HS-5 (cell line): ENCODE data around the gene KRTAP13-3.

Source experiments
- DNase-seq: peaks from one replicate; pipeline ENCODE4 v3.0.0-alpha.2; 2012; ENCODE audit warnings: low read depth

Gene KRTAP13-3

DNA sequence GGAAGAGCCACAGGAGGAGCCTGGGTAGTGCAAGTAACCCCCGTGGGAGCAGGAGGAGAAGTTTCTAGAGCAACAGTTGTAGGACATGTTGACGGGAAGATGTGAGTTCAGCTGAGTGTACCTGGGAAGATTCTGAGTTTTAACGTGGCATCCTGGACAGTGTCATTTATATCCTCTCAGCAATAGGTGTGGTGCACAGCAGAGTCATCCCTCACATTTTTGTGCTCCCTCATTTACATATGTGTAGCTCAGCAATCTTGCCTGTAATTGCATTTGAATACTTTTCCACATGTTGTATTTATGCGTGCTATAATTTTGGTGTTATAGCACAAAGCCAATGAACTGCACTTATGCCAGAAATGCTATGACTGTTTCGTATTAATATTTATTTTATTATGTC is at the start of gene KRTAP13-3:
KRTAP13-3 (minus strand) TSS at position 101 of the 400 bp plus-strand sequence; CDS start at position 87, 14 bp downstream.
- no peak for DNase-seq

GRCh38 chr21:30468900-30469714 is 43.4 kb upstream of the KRTAP13-3 start:
- DNase-seq: no peak

DNA sequence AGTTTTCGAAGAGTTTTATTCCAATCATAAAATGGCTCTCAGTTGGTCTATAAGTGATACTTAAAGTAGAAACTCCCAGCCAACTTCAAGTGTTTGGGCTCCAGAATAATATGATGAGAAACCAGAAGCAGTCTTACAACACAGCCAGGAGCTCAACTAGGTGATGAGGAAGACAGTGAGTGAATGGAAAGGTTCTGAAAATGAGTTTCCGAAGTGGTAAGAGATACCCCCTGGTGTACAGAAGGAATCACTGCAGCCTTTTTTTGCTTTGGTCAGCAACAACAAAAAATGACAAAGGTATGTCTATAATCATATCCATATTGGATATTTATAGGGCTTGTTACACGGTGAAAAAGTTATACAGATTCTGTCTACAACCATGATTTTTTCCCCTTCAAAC is 38.0 kb upstream of the KRTAP13-3 start:
- no peak for DNase-seq

GRCh38 chr21:30448514-30448913 is 22.8 kb upstream of the KRTAP13-3 start:
- DNase-seq: no peak

GRCh38 chr21:30447056-30447455 is 21.3 kb upstream of the KRTAP13-3 start:
- no peak for DNase-seq

DNA sequence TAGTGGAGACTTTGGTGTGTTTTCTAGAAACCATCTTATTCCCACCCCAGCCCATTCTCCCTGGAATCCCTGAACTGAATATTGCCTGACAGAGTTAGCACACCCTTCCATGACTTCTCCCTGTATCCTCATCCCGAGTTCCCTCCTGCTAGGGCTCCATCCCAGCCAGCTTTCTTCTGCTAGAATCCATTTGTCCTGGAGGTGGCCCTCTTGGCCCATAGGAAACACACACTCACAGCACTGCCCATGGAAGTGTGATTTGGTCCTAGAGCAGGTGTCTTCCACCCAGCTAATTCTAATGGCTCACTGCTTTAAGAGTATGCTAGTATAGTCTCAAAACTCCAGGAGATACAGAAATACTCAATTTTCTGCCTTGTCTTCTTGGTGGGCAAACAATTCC is 18.5 kb upstream of the KRTAP13-3 start:
- no peak for DNase-seq

GRCh38 chr21:30443226-30443625 is 17.5 kb upstream of the KRTAP13-3 start:
- DNase-seq: no peak

- DNase-seq: no peak
Measured at GRCh38 chr21:30439975-30440374, 14.2 kb upstream of the KRTAP13-3 start, which contains the start of gene KRTAP15-1. KRTAP15-1 (plus strand) TSS chr21:30440275; CDS start chr21:30440328, 53 bp downstream.

GRCh38 chr21:30437010-30437565 is 11.4 kb upstream of the KRTAP13-3 start:
- DNase-seq: no peak

GRCh38 chr21:30434033-30434631 is 8.4 kb upstream of the KRTAP13-3 start:
- DNase-seq: peak; percentile 10

DNA sequence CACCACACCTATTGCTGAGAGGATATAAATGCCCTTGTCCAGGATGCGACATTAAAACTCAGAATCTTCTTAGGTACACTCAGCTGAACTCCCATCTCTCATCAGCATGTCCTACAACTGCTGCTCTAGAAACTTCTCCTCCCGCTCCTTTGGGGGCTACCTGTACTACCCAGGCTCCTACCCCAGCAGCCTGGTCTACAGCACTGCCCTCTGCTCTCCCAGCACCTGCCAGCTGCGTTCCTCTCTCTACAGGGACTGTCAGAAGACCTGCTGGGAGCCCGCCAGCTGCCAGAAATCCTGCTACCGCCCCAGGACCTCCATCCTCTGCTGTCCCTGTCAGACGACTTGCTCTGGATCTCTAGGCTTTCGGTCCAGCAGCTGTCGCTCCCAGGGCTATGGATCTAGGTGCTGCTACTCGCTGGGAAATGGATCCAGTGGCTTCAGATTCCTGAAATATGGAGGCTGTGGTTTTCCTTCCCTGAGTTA is 4.5 kb upstream of the KRTAP13-3 start, which contains the start of gene KRTAP13-4:
KRTAP13-4 (plus strand) TSS at position 51 of the 486 bp plus-strand sequence; CDS start at position 107, 56 bp downstream.
- DNase-seq: no peak

DNA sequence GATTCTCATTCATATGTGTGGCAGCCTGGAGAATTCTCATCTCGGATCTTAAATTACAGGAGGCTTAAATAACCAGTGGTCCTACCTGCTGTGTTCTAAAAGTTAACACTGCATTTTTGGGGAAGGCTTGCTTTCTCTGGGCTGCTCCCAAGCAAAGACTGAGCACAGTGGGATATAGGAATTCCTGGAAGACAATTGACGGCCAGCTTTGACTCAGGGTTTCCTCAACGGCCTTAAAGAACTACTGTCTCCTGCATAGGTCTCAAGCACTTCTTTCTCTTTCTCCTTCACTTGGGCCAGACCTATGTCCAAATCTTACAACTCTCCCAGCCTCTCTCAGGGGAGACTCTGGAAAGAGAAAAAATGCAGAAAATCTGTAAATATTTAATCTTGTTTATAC is 1.0 kb upstream of the KRTAP13-3 start:
- DNase-seq: no peak

- no peak for DNase-seq
Measured at GRCh38 chr21:30415993-30416392, 9.7 kb downstream of the KRTAP13-3 start.

DNA sequence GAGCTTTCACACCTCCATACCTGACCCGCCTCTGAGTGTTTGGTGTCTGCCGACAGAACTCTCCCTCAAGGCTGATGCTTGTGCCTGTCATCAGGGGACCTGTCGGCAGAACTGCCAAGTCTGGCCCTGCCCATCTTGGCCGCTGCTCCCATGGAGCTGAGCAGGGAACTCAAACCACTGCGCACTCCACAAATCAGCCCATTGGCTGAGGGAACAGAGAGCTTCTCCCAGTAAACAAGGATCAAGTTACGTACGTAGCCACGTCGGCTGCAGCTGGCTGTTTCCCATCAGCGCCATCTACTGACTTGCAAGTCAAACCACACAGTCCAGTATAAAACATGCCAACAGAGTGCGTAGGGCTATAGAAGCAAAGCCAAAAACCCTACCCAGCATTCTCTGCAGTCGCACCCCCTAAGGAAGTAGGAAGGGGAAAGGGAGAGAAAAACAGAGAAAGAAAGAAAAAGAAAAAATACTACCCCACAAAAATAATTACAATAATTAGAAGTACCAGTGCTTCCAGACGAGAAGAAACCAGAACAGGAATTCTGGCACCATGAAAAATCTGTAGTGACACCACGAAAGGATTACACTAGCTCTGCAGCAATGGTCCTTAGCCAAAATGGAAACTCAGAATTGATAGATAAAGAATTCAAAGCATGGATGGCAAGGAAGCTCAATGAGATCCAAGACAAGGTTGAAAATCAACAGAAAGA is 16.8 kb downstream of the KRTAP13-3 start:
- DNase-seq: peak; percentile 13

- DNase-seq: no peak
Measured at GRCh38 chr21:30395731-30396130, 30.0 kb downstream of the KRTAP13-3 start, which contains the start of gene KRTAP13-1. KRTAP13-1 (plus strand) TSS chr21:30396031; CDS start chr21:30396087, 56 bp downstream.

DNA sequence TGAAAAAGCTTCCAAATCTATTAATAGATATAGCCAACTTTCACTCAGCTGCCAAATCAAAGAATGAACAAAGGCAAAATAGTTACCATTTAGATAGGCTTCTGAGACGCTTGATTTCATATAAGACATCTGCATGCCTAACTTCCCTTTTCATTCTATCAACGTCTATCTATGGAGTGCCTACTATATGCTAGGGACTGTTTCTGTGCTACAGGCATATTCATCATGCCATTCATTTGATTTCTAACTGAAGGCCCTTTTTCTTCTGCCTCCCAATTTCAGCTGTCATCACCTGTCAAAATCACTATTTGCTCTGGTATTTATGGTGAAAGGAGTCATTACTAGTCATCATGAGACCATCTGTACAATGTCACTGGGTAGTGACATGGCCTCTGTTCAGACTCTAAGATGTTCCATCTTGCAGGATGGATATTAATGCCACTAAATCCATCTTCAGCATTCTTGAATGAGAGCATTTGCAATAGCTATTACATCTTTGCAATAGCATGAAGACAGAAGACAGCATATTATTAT is 34.2 kb downstream of the KRTAP13-3 start:
- DNase-seq: no peak

DNA sequence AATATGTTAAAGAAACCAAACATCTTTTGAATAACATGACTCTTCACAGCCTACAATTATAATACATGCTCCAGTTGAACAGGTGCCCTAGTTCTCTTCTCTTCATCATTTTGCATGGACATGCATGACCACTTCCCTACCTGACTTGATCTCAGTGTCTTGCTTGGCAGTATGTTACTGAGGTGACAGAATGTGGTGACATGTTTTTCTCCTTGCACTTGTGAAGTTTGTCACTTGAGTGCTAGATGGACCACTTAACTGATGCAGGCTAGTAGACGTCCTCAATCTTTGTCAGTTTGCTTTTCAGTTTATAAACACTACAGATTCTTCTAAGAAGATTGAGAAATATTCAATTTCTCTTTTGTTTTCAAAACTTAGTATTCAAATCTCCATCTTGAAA is 43.5 kb downstream of the KRTAP13-3 start:
- DNase-seq: no peak
